ENCODE data around the gene RTL1.

RTL1 gene

DNA sequence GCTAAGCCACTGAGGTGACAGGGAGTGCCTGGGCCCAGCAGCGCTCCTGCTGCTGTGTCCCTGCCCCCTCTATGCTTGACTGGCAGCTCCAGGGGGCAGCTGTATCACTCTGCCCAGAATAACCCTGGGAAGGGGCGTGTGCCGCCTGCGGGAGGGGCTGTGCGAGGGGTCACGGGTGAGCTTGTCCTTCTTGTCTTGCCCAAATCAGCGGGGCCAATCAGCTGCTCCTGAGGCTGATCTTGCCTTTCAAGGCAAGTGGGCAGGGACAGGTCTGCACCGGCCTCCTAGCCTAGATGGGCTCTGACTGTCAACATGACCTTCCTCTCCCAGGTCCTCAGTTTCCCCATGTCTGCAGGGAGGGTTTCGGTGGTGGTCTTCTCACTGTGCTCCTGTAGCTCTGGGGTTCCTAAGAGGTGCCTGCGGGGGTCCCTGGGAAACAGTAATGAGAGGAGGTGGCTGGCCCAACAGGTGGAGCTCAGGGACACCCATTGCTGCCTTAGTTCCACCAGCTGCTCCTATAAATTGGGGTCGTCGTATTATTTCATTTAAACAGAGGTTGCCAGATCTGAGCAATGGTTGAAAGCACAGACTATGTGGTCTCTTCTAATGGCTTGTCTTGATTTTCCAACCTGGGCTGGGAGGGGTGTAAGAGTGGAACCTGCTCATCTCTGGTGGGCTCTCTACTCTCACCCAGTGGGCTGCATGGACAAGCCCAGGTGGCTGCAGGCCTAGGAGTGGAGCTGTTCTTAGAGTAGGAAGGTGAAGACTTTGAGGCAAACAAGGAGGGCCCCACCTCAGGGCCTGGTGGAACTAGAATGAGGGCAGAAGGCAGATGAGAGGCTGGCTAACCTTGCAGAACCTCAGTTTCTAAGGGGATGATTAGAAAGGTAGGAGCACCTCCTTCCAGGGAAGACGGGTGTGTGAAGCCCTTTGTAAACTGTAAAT is 11.7 kb downstream of the RTL1 start:
- TF ChIP-seq, protein P1, sequence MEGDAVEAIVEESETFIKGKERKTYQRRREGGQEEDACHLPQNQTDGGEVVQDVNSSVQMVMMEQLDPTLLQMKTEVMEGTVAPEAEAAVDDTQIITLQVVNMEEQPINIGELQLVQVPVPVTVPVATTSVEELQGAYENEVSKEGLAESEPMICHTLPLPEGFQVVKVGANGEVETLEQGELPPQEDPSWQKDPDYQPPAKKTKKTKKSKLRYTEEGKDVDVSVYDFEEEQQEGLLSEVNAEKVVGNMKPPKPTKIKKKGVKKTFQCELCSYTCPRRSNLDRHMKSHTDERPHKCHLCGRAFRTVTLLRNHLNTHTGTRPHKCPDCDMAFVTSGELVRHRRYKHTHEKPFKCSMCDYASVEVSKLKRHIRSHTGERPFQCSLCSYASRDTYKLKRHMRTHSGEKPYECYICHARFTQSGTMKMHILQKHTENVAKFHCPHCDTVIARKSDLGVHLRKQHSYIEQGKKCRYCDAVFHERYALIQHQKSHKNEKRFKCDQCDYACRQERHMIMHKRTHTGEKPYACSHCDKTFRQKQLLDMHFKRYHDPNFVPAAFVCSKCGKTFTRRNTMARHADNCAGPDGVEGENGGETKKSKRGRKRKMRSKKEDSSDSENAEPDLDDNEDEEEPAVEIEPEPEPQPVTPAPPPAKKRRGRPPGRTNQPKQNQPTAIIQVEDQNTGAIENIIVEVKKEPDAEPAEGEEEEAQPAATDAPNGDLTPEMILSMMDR (IDR thresholded peaks at IDR 0.05; ENCODE audit: low read depth, low read length) = no peak
- no peaks in the 10 kb centered on the region for H3K4me1 ChIP-seq
- no peaks in the 10 kb centered on the region for H3K27me3 ChIP-seq
- no peak overlapping the region for H3K4me3 ChIP-seq (ENCODE audit: low read depth, low read length)
- peak; percentile 12 for DNase-seq
- peaks cover 66% of the 10 kb centered on the region for H3K36me3 ChIP-seq
- no peaks in the 10 kb centered on the region for H3K9me3 ChIP-seq

DNA sequence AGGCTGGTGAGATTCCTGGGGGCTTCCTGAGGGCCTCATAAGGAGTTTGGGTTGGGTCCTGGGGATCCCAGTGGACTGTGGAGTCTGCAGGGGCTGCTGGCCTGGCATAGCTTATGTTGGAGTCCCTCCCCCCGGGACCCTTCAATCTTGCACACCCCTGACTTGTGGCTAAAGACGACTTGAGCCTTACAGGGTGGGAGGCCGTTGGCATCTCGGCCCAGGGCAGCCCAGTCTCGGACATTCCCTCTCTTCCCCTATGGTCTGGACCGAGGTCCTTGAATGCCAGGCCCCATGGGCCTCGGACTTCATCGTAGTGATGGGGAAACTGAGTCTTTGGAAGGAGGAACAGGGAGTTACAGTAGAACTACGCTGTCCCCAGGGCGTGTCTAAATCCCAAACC is 12.5 kb downstream of the RTL1 start:
- DNase-seq = no peak
- Histone ChIP-seq H3K9me3 (no peaks in the 10 kb centered on the region), H3K36me3 (peaks cover 68% of the 10 kb centered on the region), H3K4me1 (no peaks in the 10 kb centered on the region), H3K27me3 (no peaks in the 10 kb centered on the region), H3K4me3 (ENCODE audit: low read depth, low read length) (no peak overlapping the region)
- TF ChIP-seq, protein P1 (IDR thresholded peaks at IDR 0.05; ENCODE audit: low read depth, low read length) = no peak

DNA sequence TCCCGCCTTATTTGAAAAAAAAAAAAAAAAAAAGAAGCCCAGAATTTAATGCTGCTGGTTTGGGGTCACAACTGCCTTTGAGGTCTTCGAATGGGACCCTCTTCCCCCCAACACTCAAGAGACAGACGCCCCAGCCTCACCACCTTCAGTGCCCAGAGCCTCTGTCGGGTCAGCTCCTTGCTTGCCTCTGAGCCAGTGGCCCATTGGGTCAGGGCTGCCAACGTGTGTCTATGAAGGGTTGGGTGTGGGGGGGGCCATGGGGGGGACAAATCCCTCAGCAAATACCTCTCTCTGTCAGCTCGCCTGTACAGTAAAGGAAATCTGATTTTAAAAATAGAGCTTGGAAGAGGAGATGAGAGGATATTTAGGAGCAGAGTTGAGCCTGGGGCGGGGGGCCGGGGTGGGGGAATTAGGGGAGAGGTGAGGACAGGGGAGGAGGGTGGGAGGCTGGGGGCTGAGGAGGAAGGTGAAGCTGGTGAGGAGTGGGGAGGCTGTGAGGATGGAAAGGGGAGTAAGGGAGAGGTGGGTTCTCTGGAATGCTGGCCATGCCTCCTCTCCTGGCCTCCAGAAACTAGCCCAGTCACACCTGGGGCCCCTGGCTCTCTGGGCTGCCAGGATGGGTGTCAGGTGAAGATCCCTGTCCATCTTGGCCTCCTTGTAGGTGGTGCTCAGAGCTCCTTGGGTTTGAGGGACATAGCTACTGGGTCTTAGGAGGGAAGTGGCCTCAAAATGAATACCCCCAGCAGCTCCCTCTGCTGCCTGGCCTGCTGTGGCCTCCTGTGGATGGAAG is 13.3 kb downstream of the RTL1 start:
- peak; percentile 3 for DNase-seq
- Histone ChIP-seq H3K36me3 (peaks cover 72% of the 10 kb centered on the region), H3K4me3 (ENCODE audit: low read depth, low read length) (no peak overlapping the region), H3K9me3 (no peaks in the 10 kb centered on the region), H3K27me3 (no peaks in the 10 kb centered on the region), H3K4me1 (peaks cover 5% of the 10 kb centered on the region)
- TF ChIP-seq, protein P1 (IDR thresholded peaks at IDR 0.05; ENCODE audit: low read depth, low read length) = no peak

DNA sequence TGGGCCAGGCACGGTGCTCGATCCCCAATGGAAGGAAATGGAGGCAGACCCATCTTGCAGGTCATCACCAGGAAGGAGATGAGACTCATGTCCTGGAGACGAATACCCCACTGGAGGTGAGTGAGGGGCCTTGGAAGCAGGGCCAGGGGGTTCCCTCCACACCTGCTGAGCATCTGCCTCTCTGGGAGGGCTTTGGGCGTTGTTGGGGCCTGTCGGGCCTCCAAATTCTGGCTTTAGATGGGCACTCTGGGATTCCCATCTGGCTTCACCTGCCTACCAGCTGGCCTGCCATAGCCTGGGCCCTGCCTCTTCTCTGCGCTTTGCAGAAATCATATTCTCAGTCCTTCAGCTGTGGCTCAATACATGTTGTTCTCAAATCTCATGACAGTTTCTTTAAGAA is 13.9 kb downstream of the RTL1 start:
- H3K9me3 ChIP-seq = no peaks in the 10 kb centered on the region
- TF ChIP-seq, protein P1 (IDR thresholded peaks at IDR 0.05; ENCODE audit: low read depth, low read length) = no peak
- H3K27me3 ChIP-seq = no peaks in the 10 kb centered on the region
- peaks cover 72% of the 10 kb centered on the region for H3K36me3 ChIP-seq
- no peak for DNase-seq
- H3K4me1 ChIP-seq = peaks cover 5% of the 10 kb centered on the region
- no peak overlapping the region for H3K4me3 ChIP-seq (ENCODE audit: low read depth, low read length)

GRCh38 chr14:100888789-100889315 is 14.7 kb downstream of the RTL1 start:
- Histone ChIP-seq H3K27me3 (no peaks in the 10 kb centered on the region), H3K36me3 (peaks cover 73% of the 10 kb centered on the region), H3K4me3 (ENCODE audit: low read depth, low read length) (no peak overlapping the region), H3K4me1 (peaks cover 5% of the 10 kb centered on the region), H3K9me3 (no peaks in the 10 kb centered on the region)
- no peak for DNase-seq
- TF ChIP-seq, protein P1 (IDR thresholded peaks at IDR 0.05; ENCODE audit: low read depth, low read length) = no peak

All from BE2C (cell line).